ENCODE measurements around the gene GLCCI1. TPM values are rescaled to one million over a fixed set of nuclear protein-coding genes. Genes with fewer than 3 reads are reported as not detected.

The GLCCI1 gene
- polyA plus RNA-seq, 1 donor (not counting 4 experiments of a cell fraction or from before 2014, with no cell fraction given): 3.4 TPM

GRCh38 chr7:8114175-8114574, 145.6 kb downstream of the GLCCI1 start:
- H3K36me3 ChIP-seq (ENCODE audit: control insufficient read depth in 2 of 2, extremely low read depth in 1 of 2, insufficient read depth in 2 of 2, low read length in 2 of 2): no peaks in the 10 kb centered on the region
- no peaks in the 10 kb centered on the region for H3K9me3 ChIP-seq (ENCODE audit: control insufficient read depth, low read depth, low read length)
- H3K4me1 ChIP-seq (ENCODE audit: control insufficient read depth, extremely low read depth, insufficient read depth, low read length): no peaks in the 10 kb centered on the region
- dilution Hi-C loops (cut with MboI; ENCODE audit: extremely low pct_ligation_motif_present, low sequenced_read_pairs): no loop called here
- no peaks in the 10 kb centered on the region for H3K27me3 ChIP-seq (ENCODE audit: control insufficient read depth, extremely low read depth, insufficient read depth, low read length)
- no peak overlapping the region for H3K9ac ChIP-seq (ENCODE audit: control insufficient read depth, extremely low read depth, insufficient read depth, low read length)
- H4K20me1 ChIP-seq (ENCODE audit: control insufficient read depth, extremely low read depth, insufficient read depth, low read length): no peaks in the 10 kb centered on the region
- no peak for TF ChIP-seq CTCF (optimal IDR thresholded peaks at IDR 0.05 in 1 of 3, IDR thresholded peaks at IDR 0.05 in 1 of 3, conservative IDR thresholded peaks at IDR 0.05 in 1 of 3; ENCODE audit: extremely low read depth in 1 of 3, insufficient read depth in 2 of 3, low read length in 3 of 3)
- no peak for TF ChIP-seq EZH2 (IDR thresholded peaks at IDR 0.05; ENCODE audit: low read length)
- no peaks in the 10 kb centered on the region for H3K79me2 ChIP-seq (ENCODE audit: control insufficient read depth, insufficient read depth, low read length)
- H3K4me3 ChIP-seq (ENCODE audit: control insufficient read depth in 2 of 3, extremely low read depth in 1 of 3, insufficient read depth in 2 of 3, low read depth in 1 of 3, low read length in 3 of 3): no peak overlapping the region
- no peaks in the 10 kb centered on the region for H3K9me1 ChIP-seq (ENCODE audit: control insufficient read depth, extremely low read depth, insufficient read depth, low read length)
- FAIRE-seq (no peak), DNase-seq (ENCODE audit: low read depth, low spot score) (no peak)
- H2AFZ ChIP-seq (ENCODE audit: control insufficient read depth, low read length): no peak overlapping the region
- H3K27ac ChIP-seq (ENCODE audit: control insufficient read depth, insufficient read depth, low read length): no peak overlapping the region
- H3K4me2 ChIP-seq (ENCODE audit: control insufficient read depth, extremely low read depth, insufficient read depth, low read depth, low read length): no peak overlapping the region

- Histone ChIP-seq H3K79me2 (ENCODE audit: control insufficient read depth, insufficient read depth, low read length) (no peaks in the 10 kb centered on the region), H3K9ac (ENCODE audit: control insufficient read depth, extremely low read depth, insufficient read depth, low read length) (no peak overlapping the region), H3K36me3 (ENCODE audit: control insufficient read depth in 2 of 2, extremely low read depth in 1 of 2, insufficient read depth in 2 of 2, low read length in 2 of 2) (no peaks in the 10 kb centered on the region), H3K4me3 (ENCODE audit: control insufficient read depth in 2 of 3, extremely low read depth in 1 of 3, insufficient read depth in 2 of 3, low read depth in 1 of 3, low read length in 3 of 3) (no peak overlapping the region), H3K27me3 (ENCODE audit: control insufficient read depth, extremely low read depth, insufficient read depth, low read length) (no peaks in the 10 kb centered on the region), H3K9me1 (ENCODE audit: control insufficient read depth, extremely low read depth, insufficient read depth, low read length) (no peaks in the 10 kb centered on the region), H3K4me1 (ENCODE audit: control insufficient read depth, extremely low read depth, insufficient read depth, low read length) (no peaks in the 10 kb centered on the region), H2AFZ (ENCODE audit: control insufficient read depth, low read length) (no peak overlapping the region), H4K20me1 (ENCODE audit: control insufficient read depth, extremely low read depth, insufficient read depth, low read length) (no peaks in the 10 kb centered on the region), H3K9me3 (ENCODE audit: control insufficient read depth, low read depth, low read length) (no peaks in the 10 kb centered on the region), H3K27ac (ENCODE audit: control insufficient read depth, insufficient read depth, low read length) (no peak overlapping the region), H3K4me2 (ENCODE audit: control insufficient read depth, extremely low read depth, insufficient read depth, low read depth, low read length) (no peak overlapping the region)
- dilution Hi-C loops (cut with MboI; ENCODE audit: extremely low pct_ligation_motif_present, low sequenced_read_pairs): no loop called here
- FAIRE-seq (no peak), DNase-seq (ENCODE audit: low read depth, low spot score) (no peak)
- TF ChIP-seq EZH2 (IDR thresholded peaks at IDR 0.05; ENCODE audit: low read length) (no peak), CTCF (optimal IDR thresholded peaks at IDR 0.05 in 1 of 3, IDR thresholded peaks at IDR 0.05 in 1 of 3, conservative IDR thresholded peaks at IDR 0.05 in 1 of 3; ENCODE audit: extremely low read depth in 1 of 3, insufficient read depth in 2 of 3, low read length in 3 of 3) (no peak)
Measured at GRCh38 chr7:8115547-8116402, 147.2 kb downstream of the GLCCI1 start.

Measured in keratinocyte (primary cell).